Measurements from ENCODE around the gene CAPN15.

- TF ChIP-seq POLR2A (IDR thresholded peaks at IDR 0.05; ENCODE audit: low read depth, low read length), result no peak
- no peak for TF ChIP-seq POLR2AphosphoS5 (IDR thresholded peaks at IDR 0.05; ENCODE audit: low read depth, low read length)
These were observed 38.2 kb downstream of the CAPN15 start for GRCh38 chr16:565419-566330.

Data from GM12891 (cell line).